ENCODE results near the gene ARHGEF25. TPM values are rescaled to one million over a fixed set of nuclear protein-coding genes. Genes with fewer than 3 reads are reported as not detected.
A peak's percentile ranks its signal among the peaks of the same experiment; 100 is the strongest.
"Not testable (repeated sequence)": the region's sequence is repeated elsewhere in the genome, so short reads cannot be mapped to it uniquely, and the experiment has no call there.

ARHGEF25 gene
- total RNA-seq, 1 experiment from 2014 or later, result 17.4 TPM

DNA sequence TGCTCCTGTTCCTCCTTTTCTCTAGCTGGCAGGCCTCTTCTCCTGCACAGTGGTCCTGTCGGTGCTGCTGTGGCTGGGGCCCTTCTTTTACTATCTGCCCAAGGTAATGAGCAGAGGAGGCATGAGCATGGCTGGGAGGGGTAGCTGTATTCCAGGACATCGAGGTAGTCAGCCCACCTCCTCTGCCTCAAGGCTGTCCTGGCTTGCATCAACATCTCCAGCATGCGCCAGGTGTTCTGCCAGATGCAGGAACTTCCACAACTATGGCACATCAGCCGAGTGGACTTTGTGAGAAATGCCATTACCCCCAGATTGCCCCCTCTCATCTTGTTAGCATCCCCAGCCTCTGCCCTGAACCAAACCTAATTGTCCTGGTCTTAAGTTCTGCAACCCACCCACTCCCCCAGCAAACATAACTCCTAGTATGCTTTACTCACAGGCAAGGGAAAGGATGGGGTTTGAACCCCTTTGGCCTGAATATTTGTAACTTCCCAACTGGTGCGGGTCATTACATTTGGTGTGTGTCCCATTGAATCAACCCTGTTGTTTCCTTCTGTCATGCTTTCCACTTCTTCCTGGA is 12.7 kb downstream of the ARHGEF25 start:
- H3K9me3 ChIP-seq, result no peaks in the 10 kb centered on the region
- H3K27me3 ChIP-seq, result no peaks in the 10 kb centered on the region
- H3K4me3 ChIP-seq, result no peak overlapping the region
- no peak for DNase-seq
- no peaks in the 10 kb centered on the region for H3K36me3 ChIP-seq

DNA sequence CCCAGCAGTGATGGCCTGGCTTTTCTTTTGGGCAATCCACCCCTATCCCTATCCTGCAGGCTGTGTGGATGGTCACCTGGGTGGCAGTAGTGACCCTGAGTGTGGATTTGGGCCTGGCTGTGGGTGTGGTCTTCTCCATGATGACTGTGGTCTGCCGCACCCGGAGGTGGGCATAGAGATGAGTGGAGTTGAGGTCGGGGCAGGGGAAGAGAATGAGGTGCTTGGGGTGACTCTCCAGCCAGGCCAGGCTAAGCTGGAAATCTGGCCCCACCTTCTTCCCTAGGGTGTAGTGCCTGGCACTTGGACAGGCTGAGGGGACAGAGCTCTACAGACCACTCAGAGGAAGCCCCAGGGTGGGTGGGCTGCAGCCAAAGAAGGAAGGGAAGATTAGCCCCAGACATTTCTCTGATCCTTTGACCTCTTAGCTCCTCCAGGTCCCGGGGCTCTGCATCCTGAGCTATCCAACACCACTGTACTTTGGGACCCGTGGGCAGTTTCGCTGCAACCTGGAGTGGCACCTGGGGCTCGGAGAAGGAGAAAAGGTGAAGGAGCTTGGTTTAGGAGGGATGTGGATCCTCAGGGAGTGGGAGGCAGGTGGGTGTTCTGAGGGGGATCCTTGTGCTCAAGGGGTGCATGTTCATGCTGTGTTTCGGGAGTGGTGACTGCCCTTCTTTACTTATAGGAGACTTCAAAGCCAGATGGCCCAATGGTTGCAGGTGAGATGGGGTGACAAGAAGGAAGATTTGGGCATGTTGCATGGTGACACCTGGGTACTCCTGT is 13.4 kb downstream of the ARHGEF25 start:
- Histone ChIP-seq H3K36me3 (no peaks in the 10 kb centered on the region), H3K27me3 (no peaks in the 10 kb centered on the region), H3K4me3 (no peak overlapping the region), H3K9me3 (no peaks in the 10 kb centered on the region)
- DNase-seq, result no peak

DNA sequence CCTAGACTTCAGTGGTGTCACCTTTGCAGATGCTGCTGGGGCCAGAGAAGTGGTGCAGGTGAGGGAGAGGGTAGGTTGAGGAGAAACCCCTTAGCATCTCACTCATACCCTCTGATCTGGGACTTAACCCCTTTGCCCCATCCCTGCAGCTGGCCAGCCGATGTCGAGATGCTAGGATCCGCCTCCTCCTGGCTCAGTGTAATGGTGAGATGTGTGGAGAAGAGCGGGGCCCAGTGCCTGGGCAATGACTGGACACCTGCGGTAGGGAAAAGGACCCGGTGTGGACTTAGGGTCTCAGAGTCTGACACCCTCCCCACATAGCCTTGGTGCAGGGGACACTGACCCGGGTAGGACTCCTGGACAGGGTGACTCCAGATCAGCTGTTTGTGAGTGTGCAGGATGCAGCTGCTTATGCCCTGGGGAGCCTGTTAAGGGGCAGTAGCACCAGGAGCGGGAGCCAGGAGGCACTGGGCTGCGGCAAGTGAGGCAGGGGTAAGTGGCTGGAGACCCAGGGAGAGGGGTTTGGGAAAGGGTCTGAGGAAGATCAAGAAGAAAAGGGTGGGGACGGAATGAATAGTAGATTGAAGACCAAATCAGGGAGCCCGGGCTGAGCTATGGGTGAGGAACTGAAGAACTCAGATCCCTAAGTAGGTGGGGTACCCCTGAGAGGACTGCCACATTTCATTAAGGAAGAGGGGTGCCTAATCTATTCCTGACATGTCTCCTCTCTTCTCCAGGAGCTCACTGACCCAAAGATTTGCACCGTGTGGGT is 14.2 kb downstream of the ARHGEF25 start:
- H3K9me3 ChIP-seq, result no peaks in the 10 kb centered on the region
- no peaks in the 10 kb centered on the region for H3K27me3 ChIP-seq
- DNase-seq, result no peak
- no peak overlapping the region for H3K4me3 ChIP-seq
- H3K36me3 ChIP-seq, result no peaks in the 10 kb centered on the region

DNA sequence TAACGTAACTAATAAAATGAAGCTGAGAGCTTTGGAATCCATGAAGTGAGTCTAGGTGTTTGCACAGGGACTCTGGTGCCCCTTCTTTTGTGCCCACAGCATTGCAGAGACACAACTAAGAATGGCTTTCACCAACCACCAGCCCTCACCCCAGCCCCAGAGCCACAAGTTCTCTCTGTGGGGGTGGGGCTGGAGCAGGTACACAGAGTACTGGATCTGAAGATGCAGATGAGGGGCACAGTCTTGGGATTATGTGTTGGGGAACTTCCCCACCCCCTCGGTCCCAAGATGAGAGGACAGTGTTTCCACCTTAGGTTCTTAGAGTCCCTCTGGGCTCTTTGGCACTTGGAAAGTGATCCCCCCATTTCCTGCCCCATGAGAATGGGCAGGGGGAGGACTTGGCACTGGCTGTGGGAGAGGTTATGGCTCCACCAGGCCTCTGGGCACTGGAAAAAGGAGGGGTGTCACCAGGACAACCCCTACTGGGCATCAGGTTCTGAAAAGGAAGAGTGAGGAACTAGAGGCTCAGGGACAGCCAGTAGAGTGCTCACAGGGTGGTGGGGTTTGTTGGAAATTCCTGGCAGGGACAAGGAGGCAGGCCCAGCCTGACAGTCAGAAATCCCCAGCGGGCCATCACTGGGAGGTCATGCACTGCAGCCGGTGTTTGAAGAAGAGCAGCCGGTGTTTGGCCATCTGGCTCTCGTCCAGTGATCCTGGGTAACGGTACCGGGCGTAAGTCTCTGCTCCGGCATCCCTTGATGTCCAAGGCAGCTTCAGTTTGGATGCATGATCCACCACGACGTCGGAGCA is 15.1 kb downstream of the ARHGEF25 start:
- Histone ChIP-seq H3K9me3 (no peaks in the 10 kb centered on the region), H3K4me3 (no peak overlapping the region), H3K27me3 (no peaks in the 10 kb centered on the region), H3K36me3 (no peaks in the 10 kb centered on the region)
- no peak for DNase-seq

DNA sequence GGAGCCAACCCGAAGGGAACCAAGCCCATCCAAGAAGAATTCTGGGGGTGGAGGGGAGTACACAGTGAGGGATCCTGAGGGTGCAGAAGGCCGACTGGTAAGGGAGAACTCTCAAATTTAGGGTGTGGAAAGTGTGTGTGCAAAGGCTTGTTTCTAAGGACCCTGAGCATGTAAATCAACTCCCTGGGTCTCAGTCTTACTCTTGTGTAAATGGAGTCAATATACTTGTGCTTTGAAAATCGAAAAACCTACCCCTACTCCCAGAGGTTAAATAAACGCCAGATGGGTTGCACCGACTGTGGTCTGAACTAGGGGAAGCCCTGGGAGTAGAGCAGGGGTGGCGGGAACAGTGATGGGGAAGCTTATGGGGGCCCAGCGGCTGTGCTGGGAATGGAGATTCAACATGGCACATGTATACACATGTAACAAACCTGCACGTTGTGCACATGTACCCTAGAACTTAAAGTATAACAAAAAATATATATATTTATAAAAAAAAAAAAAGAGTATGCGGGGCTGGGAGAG is 15.7 kb downstream of the ARHGEF25 start:
- DNase-seq, result no peak
- Histone ChIP-seq H3K4me3 (no peak overlapping the region), H3K27me3 (no peaks in the 10 kb centered on the region), H3K36me3 (no peaks in the 10 kb centered on the region), H3K9me3 (no peaks in the 10 kb centered on the region)

DNA sequence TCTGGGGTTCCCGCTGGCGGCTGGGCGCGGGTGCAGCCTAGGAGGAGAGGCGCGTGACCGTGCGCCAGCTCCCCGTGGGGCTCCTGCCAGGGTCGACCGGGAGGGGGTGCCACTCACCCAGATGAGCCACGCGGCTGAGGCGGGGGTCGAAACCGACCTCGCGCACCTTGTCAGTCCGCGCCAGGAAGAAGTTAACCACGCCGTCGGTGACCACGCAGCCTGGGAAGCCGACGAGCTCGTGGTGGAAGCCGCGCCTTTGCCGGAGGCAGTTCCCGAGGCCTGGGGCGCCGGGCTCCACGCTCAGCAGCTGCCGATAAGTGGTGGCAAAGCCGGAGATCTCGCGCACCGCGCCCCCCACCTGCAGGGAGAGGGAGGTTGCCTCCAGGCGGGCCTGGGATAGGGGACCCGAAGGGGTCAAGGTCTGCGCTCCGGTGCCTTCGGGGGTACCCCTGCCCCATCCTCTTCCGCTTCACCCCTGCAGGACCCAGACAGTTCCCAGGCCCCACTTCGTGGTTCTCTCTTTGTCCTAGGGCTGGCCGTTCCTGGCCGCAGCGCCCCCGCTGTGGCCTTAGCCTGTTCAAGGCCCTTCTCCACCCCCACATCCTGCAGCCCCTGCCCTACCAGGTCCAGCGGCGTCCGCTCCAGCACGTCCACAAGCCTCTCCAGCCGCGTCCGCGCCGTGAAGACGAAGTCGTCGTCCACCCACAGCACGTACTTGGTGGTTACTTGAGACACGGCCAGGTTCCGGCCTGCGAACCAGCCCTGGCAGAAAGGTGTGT is 16.5 kb downstream of the ARHGEF25 start:
- no peak for DNase-seq
- no peaks in the 10 kb centered on the region for H3K36me3 ChIP-seq
- no peak overlapping the region for H3K4me3 ChIP-seq
- H3K27me3 ChIP-seq, result no peaks in the 10 kb centered on the region
- H3K9me3 ChIP-seq, result no peaks in the 10 kb centered on the region

DNA sequence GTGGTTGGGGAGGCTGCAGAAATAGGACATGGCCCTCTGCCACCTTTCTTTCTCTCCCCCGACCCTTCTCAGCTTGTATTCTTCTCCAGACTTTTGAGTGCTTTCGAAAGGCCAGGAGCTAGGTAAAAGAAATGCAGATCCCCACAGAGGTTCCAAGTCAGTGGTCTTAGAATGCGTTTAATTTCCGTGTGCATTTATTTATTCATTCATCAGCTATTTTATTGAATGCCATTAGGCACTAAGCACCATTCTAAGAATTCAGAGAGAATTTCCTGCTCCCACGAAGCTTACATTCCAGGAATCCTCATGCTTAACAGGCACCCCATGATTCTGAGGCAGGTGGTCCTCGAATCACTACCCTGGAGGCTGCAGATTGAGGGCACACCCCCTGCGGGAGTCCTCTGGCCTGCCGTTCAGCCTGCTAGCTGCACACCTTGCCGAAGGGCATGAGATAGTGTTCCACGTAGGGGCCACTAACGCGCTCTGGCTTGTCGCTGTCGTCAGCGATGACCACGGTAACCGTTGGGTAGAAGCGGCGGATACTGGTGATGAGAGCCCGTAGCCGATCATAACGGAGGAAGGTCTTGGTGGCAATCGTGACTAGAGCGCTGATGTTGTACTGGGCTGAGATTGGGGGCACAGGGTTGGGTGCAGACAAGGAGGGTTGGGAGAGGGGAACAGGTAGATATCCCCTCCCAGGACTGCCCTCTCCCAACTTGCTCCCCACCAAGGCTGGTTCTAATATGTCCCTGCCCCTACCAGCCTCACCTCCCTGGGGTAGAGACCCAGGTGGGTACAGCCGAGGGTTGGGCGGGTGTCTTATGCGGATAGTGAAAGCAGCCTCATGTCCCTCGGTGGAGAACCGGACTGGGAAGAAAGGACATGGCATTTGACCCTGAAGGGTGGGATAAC is 17.3 kb downstream of the ARHGEF25 start:
- no peak for DNase-seq
- Histone ChIP-seq H3K4me3 (no peak overlapping the region), H3K27me3 (no peaks in the 10 kb centered on the region), H3K36me3 (no peaks in the 10 kb centered on the region), H3K9me3 (no peaks in the 10 kb centered on the region)

DNA sequence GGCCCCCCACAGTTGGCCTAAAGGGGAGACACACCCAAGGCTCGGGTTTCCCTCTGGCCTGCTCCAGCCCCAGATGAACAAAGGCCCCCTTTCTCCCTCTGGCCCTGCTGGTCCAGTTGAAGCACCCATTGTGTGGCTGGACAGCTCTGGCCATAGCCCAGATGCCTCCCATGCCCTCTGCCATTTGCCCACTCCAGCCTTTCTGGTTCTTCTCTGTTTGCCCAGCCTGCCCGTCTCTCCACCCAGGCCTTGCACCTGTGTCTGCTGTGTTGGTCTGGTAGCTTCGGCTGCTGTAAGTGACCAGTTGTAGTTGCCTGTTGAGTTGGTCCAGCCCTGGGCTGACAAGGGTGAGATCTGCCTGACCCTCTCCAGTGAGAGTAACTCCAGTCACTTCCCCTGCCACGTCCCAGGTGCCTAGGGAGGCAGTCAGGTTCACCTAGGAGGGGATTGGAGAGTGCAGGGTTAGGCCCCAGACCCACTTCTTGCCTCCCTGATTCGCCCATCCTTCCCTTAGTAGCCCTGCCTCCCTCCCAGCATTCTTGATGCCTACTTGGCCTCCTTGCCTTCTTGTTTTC is 18.7 kb downstream of the ARHGEF25 start:
- no peaks in the 10 kb centered on the region for H3K9me3 ChIP-seq
- no peaks in the 10 kb centered on the region for H3K36me3 ChIP-seq
- no peaks in the 10 kb centered on the region for H3K27me3 ChIP-seq
- H3K4me3 ChIP-seq, result no peak overlapping the region
- no peak for DNase-seq

DNA sequence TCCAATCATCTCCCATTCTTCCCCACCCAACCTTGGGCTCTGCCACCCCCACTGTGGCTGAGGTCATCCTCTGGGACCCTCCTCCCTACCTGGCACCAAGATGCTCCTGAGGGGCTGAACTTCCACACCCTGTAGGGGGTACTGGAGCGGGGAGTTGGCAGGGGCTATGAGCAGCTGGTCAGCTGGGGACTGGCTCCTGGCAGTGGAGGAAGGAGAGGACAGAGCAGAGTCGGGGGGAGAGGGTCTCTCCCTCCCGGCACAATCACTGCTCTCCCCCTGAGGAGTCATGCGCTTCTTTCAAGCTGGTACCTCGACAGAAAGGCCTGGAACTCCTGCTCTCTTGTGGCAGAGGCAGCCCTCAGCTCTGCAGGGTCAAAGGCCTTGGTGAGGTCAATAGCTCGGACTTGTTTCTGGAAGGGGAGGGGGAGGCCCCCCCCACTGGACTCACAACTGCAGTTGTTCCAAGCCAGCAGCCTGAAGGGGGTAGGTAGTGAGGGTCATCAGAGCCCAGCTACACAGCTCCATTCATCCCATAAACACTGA is 19.7 kb downstream of the ARHGEF25 start:
- no peaks in the 10 kb centered on the region for H3K27me3 ChIP-seq
- DNase-seq, result no peak
- no peak overlapping the region for H3K4me3 ChIP-seq
- no peaks in the 10 kb centered on the region for H3K9me3 ChIP-seq
- no peaks in the 10 kb centered on the region for H3K36me3 ChIP-seq

DNA sequence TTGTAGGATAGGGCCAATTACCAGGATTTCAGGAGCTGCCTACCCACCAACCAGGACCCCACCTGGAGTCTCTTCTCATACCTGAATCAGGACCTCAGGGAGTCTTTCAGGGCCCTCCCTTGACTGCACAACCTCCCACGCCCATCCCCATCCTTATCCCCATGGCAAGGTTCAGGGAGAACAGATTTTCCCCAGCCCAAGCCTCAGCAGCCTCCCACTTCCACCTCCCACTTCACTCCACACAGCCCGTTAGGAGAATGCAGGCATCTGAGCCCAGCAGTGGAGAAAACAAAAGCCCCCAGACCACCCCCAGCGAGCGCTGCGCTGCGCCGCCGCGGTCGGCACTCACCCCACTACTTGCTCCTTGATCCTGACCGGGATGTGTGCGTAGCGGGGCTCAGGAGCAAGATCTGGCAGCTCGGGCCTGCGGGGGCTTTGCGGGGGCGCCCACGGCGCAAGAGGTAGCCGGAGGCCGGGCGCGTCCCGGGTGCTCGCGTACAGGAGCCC is 20.4 kb downstream of the ARHGEF25 start:
- H3K36me3 ChIP-seq, result no peaks in the 10 kb centered on the region
- no peaks in the 10 kb centered on the region for H3K9me3 ChIP-seq
- no peak for DNase-seq
- peak overlapping the region; percentile 69 for H3K4me3 ChIP-seq
- H3K27me3 ChIP-seq, result no peaks in the 10 kb centered on the region

DNA sequence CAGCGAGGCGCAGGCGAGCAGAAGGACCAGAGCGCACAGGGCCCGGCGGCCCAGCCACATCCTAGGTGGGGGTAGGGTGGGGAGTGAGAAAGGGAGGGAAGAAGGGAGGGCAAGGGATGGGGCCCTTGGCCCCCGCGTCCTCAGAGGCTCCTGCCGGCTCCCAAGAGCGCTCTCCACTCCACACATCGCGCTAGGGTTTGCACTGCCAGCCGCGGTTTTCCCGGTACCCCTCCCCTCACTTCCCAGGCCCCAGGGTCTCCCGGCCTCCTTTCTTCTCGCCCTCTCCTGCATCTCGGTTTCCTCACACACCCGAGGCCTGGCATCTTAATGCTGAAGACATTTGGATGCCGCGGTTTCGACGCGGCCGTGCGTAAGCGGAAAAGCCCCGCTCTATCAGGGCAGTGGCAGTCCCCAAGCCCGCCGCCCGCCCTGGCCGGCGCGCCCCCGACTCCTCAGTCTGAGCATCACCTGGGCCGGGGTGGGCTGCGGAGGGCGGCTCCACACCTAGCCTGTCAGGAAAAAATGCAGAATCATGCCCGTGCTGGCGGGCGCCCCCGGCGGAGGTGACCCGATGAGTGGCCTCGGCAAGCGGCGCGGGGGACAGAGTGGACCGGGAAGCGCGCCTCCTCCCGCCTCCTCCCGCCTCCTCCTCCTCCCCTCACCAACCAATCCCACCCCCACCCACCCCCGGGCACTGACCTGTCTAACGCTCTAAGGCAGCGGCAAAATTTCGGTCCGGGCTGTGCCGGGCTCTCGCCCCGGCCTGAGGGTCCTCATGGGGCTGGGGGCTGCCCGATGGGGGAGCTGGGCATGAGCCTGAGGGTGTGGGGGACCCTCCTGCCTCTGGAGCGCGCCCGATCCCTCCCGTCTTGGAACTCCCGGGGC is 21.1 kb downstream of the ARHGEF25 start:
- Histone ChIP-seq H3K9me3 (no peaks in the 10 kb centered on the region), H3K4me3 (peak overlapping the region; percentile 69), H3K36me3 (no peaks in the 10 kb centered on the region), H3K27me3 (no peaks in the 10 kb centered on the region)
- peak; percentile 12 for DNase-seq

DNA sequence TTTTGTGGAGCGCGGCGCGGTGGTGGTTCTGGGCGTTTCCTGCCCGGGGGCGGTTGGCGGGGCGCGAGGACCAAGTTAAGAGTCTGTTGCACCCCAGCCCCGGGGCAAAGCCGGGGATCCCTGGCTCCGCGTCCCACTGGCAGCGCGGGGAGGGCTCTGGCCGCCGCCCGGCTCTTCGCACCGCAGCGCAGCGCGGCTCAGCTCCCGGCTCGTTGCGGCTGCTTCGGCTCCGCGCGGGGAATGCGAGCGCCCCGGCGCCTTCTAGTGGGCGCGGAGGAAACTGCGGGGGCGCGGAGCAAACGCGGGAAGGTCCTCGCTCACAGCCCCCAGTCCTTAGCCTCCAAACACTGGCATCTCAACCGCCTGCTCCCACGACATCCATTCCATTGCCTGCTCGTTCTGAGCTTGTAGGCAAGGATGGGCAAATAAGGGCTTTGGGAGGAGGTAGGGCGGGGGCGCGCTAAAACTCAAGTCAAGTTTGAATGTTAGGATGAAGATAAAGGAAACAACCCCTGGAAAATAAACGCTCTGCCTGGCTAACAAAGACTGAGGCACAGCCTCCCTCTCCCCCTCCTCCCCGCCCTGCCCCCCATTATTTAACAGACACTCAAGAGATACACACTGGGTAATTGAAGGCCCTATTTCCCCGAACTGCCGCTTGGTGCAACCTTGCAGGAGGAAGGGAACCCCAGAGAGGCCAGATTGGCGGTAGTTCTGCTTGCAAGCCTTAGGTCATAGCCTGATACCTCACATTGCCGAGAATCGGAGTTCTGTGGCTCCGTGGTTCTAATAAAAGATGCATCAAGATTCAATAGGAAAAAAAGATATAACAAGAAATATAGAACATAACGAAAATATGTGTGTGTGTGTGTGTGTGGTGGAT is 22.0 kb downstream of the ARHGEF25 start, which contains the start of gene B4GALNT1:
Gene B4GALNT1 (minus strand): TSS at position 244 of the 883 bp plus-strand sequence. CDS start 1,069 bp downstream, outside the sequence.
- Histone ChIP-seq H3K4me3 (peak within 1 kb of the TSS; percentile 69), H3K36me3 (no peaks in the 10 kb centered on the region)
- peak; percentile 68 for DNase-seq

DNA sequence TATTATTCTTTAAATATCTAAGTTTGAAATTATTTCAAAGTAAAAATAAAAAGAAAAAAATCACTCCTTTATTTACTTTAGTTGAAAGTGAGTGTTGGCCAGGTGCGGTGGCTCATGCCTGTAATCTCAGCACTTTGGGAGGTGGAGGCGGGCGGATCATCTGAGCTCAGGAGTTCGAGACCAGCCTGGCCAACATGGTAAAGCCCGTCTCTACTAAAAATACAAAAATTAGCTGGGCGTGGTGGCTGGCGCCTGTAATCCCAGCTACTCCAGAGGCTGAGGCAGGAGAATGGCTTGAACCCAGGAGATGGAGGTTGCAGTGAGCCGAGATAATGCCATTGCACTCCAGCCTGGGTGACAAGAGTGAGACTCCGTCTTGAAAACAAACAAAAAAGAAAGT is 25.5 kb downstream of the ARHGEF25 start:
- H3K27me3 ChIP-seq, result not testable (repeated sequence)

More for the DNA sequence above, 22.0 kb downstream of the ARHGEF25 start, which contains the start of gene B4GALNT1:
- no peaks in the 10 kb centered on the region for H3K27me3 ChIP-seq
- no peaks in the 10 kb centered on the region for H3K9me3 ChIP-seq

More for the DNA sequence above, 25.5 kb downstream of the ARHGEF25 start:
- not testable (repeated sequence) for DNase-seq, H3K36me3 ChIP-seq, H3K4me3 ChIP-seq, H3K9me3 ChIP-seq
